HG02623 (cell line): ENCODE measurements around the gene CD58.

ENCODE experiments used
- ATAC-seq: cut with Tn5 transposase; IDR thresholded peaks from one replicate; pipeline ENCODE4 v1.9.1; 2021; ENCODE audit warnings: moderate library complexity; ENCODE audit not compliant: unreplicated experiment

CD58 gene

DNA sequence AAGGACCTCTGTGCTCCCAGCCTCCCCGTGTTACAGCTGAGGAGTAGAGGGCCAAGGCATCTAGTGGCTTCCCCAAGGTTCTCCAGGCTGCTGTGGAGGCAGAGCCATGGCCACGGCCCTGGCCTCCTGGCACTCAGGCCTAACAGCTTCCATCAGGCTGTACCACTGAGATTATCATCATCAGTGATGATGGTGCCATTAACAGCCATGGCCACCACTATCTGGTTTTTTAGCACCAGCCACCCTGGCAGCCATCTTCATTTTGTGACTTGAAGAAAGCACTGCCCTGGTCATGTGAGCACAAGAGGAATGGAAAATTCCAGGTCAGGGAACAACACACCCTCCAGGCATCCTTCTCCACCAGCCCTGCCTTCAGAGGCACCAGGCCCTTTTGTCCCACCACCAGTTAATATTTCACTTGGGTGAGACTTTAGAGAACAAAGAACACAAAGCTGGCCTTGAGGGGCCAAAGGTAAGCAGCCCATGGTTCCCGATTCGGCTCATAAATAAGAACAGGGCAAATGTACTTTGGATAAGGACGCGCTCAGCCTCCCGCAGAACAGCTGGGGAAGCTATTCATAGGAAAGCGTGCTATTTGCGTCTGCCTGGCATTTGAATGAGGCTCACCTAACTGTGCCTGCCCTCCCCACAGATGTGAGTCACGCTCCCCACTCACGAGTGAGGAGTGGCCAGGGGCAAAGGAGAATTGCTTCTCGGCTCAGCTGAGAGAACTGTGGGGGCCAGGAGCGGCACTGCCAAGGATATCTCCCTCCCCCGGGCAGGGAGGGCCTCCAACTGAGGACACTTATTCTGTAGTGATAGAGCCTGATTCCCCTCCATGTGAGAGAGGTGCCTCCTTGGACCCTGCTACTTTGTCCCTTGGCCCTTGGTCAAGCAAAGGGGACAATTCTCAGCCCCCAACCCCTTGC, 95.6 kb downstream of the CD58 start:
- no peak for ATAC-seq

DNA sequence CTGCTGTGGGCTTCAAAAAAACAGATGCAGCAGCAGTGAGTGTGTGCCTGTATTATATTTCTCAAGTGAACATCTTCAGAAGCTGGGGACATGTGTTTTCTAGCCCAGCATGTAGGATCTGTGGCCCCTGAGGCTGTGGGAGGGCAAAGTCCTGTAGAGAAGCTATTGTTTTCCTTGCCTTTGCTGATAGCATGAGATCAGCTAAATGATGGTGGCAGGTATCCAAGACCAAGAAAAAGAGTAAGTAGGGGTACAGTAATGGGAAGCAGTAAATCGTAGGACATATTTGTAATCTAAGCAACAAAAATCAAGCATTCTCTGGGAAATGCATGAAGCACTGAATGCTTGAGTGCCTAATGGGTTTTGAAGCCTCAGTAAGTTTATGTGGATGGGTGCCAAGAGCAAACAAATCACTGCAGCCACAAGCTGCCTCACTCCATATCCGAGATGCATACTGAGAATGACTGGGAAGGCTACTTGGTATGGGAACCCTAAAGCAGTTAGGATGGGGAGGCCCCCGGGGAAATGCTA, 98.3 kb downstream of the CD58 start:
- ATAC-seq: no peak

GRCh38 chr1:116471241-116471640, 99.6 kb downstream of the CD58 start:
- ATAC-seq: no peak

GRCh38 chr1:116470671-116471070, 100.2 kb downstream of the CD58 start:
- no peak for ATAC-seq

GRCh38 chr1:116466810-116467557, 103.8 kb downstream of the CD58 start:
- ATAC-seq: no peak

- no peak for ATAC-seq
These were observed 104.8 kb downstream of the CD58 start for GRCh38 chr1:116465845-116466685.

GRCh38 chr1:116465477-116465844, 105.4 kb downstream of the CD58 start:
- ATAC-seq: no peak
